Measurements from ENCODE around the gene CCDC40.
"Not testable (repeated sequence)": the region's sequence is repeated elsewhere in the genome, so short reads cannot be mapped to it uniquely, and the experiment has no call there.

The CCDC40 gene

DNA sequence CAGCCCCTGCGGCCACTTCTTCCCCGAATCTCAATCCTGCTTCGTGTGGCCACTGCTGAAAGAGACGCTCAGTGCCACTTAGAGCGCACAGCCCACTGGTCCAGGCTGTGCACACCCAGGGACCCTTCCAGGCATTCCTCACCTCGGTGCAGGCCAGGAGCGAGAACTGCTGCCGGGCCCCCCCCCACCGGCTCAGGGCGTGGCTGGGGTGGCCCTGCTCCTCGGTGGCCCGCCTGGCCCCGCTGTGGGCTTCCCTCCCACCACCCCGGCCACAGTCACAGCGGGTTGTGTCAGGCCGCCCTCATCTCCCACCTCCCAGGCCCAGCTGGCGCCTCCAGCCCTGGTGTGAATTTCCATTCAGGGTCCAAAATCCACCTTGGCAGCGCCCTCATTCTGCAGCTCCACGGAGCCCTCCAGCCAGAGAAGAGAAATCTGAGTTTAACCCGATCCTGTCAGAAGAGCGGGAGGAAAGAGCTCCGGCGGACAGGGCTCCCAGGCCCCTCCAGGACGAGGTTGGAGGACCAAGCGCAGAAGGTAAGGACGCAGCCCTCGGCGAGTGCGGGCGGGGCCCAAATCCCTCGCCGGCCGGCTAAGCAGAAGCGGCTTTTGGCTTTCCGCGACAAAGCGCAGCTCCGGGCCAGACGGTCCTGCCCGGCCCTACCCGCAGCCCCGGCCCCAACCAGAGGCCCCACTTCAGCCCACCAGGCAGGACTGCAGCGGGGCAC, 12.8 kb upstream of the CCDC40 start:
- peak; percentile 67 for DNase-seq

DNA sequence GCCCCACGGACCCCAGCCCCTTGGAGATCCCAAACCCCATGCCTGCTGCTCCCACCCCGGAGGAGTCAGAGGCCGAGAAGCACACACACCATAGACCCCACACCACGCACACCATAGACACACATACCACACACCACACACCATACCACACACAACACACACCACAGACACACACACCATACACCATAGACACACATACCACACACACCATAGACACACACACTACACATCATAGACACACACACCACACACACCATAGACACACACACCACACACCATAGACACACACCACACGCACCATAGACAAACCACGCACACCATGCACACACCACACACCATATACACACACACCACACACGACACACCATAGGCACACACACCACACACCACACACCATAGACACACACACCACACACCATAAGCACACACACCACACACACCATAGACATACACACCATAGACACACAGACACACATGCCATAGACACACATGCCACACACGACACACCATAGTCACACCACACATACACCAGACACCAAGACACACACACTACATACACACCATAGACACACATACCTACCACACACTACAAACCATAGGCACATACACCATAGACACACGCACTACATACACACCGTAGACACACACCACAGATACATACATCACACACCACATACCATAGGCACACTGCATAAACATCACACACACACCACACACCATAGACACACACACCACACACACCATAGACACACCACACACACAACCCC, 12.1 kb upstream of the CCDC40 start:
- DNase-seq, result no peak

DNA sequence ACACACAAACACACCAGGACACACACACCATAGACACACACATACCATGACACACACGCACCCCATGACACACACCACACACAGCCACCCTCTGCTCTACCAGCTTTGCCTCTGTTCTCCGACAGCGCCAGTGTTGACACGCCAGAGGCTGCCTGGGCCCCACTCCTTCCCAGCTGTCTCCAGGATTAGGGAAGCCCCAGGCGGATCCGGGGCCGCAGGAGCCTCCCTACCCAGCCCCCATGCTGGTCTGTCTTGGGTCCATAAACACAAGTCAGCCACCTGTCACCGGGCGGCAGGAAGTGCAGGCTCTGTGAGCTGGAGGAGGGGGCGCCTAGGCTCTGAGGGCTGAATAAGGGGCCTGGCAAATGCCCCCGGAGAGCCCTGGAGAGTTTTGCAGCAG, 11.3 kb upstream of the CCDC40 start:
- peak; percentile 47 for DNase-seq

DNA sequence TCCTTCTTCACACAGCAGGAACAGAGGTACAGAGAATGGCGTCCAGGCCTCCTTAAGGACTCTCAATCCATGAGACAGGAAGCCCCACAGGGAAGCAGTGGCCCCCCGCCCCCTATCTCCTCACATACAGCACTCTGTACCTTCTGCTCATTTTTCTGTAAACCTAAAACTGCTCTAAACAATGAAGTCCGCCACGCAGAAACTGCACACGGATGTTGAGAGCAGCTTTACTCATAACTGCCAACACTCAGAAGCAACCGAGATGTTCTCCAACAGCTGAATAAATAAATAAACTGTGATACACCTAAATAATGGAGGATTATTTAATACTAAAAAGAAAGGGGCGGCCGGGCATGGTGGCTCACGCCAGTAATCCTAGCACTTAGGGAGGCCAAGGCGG, 10.6 kb upstream of the CCDC40 start:
- no peak for DNase-seq

DNA sequence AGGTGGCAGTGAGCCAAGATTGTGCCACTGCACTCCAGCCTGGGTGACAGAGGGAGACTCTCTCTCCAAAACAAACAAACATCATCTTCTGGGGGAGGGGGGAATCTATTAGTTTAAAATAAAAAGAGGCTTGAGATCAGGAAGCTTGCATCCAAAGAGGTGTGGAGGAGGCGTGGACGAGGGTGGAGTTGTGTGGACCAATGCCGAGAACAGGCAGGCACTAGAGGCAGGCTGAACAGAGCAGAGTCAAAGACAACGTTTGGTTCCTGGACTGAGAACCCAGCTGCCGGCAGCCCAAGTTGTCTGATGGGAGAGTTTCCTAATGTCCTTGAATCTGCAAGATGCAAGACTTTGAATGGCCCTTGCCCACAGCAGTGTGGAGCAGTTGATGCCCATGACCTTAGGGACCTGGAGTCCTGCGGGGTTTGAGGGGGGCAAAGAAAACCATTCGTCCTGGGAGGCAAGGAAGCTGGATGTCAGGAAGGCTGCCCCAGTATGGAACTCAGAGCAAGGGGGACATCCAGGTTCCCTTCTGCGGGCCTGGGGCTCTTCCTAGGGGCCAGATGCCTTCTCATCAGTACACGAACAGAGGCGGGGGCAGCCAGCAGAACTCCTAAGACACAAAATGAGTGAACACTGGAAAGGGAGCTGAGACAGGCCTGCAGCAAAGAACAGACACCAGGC, 9.9 kb upstream of the CCDC40 start:
- DNase-seq, result no peak

DNA sequence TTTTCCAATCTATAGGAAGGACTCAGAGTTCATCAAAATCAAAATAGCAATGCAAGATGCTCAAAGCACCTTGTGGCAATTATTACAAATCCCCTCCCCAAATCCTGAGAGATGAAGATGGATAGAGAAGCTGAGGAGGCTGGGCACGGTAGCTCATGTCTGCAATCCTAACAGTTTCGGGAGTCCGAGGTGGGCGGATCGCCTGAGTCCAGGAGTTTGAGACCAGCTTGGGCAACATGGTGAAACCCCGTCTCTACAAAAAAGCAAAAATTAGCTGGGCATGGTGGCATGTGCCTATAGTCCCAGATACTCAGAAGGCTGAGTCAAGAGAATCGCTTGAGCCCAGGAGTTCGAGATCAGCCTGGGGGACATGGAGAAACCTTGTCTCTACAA, 9.4 kb upstream of the CCDC40 start:
- no peak for DNase-seq

DNA sequence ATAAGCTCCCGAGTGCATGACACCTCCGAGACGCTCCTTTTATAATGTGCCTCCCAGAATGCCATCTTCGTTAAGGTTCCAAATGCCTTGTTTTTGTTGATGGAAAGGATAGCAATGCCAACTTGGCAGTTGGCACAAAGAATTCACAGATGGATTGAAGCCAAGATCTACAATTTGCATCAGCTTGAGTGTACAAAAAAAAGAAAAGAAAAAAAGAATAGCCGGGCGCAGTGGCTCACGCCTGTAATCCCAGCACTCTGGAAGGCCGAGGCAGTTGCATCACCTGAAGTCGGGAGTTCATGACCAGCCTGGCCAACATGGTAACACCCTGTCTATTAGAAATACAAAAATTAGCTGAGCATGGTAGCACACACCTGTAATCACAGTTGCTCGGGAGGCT, 8.4 kb upstream of the CCDC40 start:
- DNase-seq, result no peak

DNA sequence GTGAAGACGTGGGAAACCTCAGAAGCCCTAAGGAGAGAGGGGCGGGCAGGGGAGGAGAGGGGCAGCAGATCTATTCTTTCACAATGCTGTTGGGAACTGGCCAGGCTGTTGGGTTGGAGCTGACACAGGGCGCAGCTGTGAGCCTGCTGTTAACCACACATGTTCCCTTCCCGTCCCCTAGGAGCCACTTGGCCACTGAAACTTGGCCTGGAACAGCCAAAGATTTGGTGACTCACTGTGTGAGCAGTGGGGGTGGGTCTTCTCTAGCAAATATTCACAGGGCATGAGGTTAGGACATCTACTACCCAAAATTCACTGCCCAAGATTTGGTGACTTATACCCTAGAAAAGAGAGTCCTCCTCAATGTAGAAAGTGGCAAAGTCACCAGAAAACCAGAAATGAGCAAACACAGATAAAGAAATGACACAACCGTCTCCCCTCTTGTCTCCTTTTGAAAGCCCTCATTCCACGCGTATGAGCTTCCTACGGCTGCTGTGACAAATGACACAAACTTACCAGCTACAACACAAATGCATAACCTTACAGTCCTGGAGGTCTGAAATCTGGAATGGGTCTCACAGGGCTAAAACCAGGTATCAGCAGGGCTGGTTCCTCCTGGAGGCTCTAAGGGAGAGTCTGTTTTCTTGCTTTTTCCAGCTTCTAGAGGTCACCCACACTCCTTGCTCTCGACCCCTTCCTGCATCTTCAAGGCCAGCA, 7.0 kb upstream of the CCDC40 start:
- DNase-seq, result peak; percentile 34

DNA sequence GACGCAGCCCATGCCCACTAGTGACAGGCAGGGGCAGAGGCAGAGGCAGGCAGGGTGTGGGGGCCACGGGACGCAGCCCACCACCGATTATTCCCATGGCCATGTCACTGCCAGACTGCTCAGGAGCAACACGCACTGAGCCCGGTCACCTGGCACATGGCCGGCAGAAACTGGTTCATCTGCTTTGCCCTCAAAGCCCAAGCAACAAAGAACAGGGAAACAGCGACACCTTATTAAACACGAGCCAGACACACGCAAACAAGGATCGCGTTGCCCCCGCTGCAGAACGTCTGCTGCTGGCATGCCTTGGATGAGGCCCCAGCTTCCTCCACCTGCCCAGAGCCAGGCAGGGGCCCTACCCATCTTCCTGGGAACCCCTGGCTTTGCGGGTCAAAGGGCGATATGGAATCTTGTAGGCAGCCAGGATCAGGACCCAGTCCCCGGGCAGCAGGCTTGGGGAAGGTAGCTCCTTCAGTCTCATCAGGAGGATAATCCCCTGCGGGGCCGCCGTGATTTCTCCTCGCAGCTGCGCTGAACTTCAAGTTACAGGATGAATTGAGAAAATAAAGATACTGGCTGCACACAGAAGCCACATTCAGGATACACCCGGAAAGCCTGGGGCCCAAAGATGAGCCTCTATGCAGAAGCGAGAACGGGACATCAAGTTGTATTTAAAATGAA, 5.6 kb upstream of the CCDC40 start:
- peak; percentile 45 for DNase-seq

DNA sequence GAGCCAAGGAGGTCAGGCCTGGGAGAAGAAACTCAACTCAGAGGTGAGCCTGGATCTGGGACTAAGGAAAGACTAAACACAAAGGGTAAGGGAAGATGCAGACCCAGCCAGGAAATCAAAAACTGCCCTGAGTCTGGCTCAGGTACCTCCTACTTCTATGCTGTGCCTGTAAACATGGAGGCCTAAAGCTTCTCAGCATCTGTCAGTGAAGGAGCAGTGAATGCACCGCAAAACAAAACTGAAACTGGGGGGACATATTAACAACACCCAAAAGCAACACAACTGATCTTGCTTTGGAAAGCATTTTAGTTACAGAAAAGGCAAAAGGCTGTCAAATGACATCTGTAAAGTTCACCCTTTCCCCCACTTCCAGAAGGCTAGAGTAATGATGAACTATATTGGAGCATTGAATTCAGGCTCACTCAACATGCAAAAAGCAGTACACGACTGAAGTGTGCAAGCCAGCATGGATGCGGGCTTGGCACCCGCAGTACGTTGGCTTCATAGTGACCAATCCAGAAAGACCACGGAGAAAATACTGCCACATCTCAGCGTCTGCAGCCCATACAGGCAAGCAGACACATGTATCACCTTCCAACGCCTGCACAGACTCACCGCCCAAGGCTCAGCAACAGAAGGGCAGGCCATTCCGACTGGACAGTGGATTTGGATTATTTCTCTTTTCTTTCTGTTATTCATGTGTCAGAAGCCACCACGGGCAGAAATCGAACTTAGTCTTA, 4.6 kb upstream of the CCDC40 start:
- no peak for DNase-seq

DNA sequence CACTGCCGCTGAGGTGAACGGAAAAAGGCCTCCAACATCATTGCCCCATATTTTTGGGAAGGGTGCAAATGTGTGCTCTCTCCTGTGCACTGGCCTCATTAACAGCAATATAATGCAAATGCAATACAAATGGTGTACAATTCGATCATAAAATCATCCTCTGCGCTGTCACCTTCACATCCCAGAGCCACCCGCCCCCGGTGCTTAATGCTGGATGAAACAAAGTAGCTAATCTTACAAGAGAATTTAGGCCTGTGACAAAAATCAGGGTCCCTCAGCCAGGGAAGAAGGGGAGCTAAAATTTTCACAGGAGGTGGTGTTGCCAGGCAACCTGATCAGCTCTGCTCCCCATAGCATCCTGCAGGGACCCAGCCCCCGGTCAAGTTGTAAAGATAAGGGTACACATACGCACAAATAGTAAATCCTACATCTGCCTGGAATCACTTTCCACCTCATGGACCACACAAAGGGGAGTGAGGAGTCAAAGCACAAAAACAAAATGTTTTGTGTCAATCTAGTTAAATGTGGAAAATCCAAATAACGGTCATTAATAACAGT, 3.7 kb upstream of the CCDC40 start:
- no peak for DNase-seq

DNA sequence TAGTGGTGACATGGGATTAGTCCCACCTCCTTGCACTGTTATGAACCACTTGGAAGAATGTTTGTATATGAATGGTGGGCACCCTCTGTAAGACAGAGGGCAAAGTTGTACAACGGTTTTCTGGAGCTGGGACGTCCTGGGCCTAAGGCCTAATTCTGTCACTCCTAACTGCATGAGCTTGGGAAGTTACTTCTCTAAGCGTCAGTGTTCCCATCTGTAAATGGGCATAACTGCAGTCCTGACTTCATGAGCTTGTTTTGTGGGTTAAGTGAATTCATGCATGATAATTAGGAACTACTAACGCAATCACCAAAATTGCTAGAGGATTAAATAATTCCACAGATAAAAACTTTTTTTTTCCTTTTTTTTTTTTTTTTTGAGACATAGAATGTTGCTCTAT, 2.6 kb upstream of the CCDC40 start:
- no peak for DNase-seq

DNA sequence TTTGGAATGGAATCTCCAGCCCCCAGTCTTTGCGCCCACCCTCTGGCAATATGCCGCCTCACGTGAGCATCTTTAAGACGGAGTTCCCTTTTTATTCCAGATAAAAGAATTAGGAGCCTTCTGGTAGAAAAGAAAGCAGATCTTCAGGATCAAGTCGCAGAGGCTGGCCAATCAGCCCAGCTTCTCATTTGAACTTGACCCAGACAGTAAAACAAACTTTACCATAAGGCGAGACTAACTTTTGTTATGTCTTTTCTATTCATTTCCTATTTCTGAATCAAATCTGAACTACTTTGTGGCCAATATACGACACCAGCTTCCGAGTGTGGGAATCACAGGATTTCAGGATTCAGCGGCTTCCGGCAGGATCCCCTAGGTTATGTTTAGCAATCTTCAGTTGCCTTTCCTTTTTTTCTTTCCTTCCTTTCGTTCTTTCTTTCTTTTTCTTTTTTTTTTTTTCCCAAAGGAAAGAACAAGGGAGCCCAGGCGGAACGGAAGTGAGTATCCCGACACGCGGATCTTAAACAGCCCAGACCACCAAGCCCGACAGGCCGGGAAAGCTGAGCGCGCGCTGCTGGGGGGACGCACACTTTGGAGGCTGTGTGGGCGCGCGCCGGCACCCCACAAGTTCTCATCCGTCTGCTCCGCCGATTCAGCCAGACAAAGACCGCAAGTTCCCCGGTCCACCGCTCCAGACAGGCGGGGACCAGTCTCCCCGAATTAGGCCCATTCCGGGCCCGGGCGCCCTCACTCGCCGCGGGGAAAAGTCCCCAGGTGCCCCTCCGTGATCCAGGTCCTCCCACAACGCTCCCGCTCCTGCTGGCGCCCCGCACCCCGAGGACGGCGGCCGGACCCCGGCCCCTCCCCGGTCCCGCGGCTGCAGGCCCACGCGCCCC, 1.4 kb upstream of the CCDC40 start:
- DNase-seq, result peak; percentile 75

DNA sequence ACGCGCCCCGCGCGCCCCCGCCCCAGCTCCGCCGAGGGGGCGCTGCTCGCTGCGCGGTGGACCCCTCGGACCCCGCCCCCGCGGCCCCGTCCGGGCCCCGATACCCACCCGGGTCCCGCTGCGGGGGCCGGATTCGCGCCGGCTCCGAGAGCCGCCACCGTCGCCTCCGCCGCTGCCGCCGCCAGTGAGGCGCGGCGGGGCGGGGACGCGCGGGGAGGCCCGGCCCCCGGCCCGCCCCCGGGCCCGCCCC, 830 bp upstream of the CCDC40 start, which contains the start of gene TBC1D16:
Gene TBC1D16, minus strand, starts transcription at position 186 of the 250 bp plus-strand sequence. CDS start 22,325 bp downstream, outside the sequence.
- DNase-seq, result no peak

DNA sequence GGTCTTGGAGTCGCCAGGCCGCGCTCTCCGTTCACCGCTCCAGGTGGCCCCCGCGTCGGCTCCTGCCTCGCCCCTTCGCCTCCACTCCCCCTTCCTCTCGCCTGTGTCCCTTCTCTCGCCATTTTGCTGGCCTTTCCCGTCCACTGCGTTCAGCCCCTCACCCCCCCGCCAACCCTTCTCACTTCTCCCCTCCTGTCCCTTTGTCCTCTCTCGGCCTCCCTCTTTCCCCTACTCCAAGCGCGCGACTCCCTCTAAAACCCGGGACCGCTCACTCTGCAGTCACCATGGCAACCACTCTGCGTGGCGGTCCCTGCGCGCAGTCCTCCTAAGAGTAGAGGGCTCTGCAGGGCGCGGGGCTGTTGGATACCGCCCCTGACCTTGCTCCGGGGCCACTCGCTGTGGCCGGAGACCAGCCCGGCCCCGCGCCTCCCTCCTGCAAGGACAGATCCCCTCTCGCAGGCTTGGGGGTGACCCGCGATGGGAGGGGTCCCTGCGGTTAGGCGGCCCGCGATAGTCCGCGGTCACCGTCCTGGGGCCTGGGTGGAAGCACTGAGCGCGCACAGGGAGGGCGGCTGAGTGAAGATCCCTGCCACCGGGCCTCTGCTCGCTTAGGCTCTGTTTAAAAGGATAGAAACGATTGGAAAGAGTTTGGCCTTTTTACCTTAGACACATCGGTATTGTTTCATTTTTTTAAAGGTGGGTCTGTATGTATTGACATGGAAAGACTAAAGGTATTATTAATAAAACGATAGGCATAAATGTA, 454 bp downstream of the CCDC40 start:
- peak; percentile 93 for DNase-seq

DNA sequence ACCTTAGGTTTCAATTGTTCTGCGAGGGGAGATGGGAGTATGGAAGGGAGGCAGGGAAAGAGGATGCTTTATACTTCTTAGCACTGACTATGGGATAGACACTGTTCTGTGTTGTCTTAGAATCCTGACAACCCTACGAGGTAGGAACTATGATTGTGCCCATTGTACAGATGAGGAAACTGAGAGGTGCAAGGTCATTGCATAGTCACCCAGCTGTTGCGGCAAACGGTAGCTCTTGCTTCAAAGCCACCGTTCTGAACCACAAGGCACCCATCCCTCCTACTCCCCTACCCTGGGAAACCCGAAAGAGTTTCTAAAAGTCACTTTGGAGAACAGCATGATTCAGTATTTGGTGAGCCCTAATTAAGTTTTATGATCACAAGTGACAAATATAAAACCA, 7.5 kb downstream of the CCDC40 start:
- DNase-seq, result no peak

DNA sequence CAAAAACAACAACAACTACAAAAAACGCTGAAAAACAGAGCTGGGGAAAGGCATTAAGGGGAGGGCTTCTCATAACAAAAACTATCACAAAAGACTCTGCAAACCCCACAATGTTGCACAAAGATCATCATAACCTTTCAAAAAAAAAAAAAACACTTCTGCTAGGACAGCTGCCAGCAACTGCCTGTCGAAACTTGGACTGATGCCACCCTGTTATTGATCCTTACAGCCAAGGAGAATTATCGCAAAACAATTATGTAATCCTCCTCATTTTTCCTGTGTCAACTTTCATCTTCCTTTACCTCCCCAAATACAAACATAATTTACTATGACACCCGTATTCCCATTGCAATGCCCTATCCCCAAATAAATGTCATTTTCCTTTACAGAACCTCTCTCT, 9.3 kb downstream of the CCDC40 start:
- DNase-seq, result no peak

DNA sequence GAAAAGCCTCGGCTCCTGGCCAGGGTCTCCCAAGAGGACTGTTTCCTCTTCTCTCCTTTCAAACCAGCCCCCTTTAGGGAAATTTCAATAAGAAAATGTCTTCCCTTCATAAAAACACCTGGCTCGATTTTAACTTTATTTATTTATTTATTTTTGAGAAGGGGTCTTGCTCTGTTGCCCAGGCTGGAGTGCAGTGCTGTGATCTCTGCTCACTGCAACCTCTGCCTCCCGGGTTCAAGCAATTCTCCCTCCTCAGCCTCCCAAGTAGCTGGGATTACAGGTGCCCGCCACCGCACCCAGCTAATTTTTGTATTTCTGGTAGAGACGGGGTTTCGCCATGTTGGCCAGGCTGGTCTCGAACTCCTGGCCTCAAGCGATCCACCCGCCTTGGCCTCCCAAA, 10.3 kb downstream of the CCDC40 start:
- not testable (repeated sequence) for DNase-seq

DNA sequence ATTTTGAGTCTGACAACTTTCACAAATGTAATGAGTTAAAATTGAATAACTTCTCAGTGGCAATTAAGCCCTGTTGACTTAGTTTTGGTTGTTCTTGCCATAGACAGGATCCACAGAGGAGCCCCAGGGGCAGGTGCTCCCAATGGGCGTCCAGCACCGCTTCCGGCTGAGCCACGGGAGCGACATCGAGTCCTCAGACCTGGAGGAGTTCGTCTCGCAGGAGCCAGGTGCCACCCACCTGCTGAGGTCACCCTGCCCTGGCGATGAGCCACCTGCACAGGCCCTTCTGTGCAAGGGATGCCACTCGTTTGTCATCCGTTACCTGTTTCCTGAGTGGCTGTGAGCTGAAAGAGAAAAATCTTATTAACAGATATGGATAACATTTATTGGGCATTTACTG, 10.7 kb downstream of the CCDC40 start:
- DNase-seq, result no peak

DNA sequence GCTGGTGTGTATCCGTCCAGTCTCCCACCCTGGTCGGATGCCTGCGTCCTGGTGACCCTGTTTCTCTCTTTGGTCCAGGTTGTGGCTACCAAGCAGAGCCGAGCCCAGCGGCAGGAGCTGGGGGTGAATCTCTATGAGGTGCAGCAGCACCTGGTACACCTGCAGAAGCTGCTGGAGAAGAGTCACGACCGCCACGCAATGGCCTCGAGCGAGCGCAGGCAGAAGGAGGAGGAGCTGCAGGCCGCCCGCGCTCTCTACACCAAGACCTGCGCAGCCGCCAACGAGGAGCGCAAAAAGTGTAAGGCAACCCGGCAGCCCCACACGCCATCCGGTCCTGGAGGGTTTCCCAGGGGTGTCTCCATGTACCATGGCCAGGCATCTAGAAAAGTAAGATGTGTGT, 13.5 kb downstream of the CCDC40 start:
- DNase-seq, result no peak
